ENCODE data around the gene WASHC4. TPM values are rescaled to one million over a fixed set of nuclear protein-coding genes. Genes with fewer than 3 reads are reported as not detected.

The WASHC4 gene
- total and polyA plus RNA-seq, 4 experiments from 2014 or later: 36.7 to 75.4 (median 54.7) TPM

DNA sequence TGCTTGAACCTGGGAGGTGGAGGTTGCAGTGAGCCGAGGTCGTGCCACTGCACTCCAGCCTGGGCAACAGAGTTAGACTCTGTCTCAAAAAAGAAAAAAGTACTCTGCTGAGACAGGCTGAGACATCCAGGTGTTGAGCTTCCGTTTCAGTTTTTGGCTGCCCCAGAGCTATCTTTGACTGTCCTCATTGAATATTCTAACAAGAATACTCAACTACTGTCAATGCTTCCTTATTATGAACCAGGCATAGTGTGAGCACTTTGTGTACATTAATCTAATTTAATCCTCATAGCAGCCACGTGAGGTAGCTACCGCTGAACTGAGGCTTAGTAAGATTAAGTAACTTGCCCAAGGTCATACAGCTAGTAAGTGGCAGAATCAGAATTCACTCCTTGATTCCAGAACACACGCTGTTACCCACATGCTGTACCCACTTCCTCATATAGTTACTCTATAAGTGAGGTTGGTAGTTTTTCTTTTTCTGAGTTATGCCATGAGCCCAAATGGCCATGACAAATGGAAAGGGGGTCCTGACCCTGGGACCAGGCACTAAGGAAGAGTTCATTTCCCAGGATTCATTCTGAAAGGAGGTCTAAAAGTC is 34.5 kb upstream of the WASHC4 start:
- H3K4me3 ChIP-seq (ENCODE audit: low read length in 2 of 2): no peak overlapping the region

GRCh38 chr12:105076098-105076497 is 31.4 kb upstream of the WASHC4 start:
- Histone ChIP-seq H3K27me3 (ENCODE audit: insufficient read depth, low read length) (no peaks in the 10 kb centered on the region), H3K9me3 (ENCODE audit: control insufficient read depth in 1 of 2, low read length in 2 of 2) (no peaks in the 10 kb centered on the region), H3K36me3 (ENCODE audit: insufficient read depth, low read length) (no peaks in the 10 kb centered on the region), H3K4me3 (ENCODE audit: low read length in 2 of 2) (no peak overlapping the region), H3K27ac (ENCODE audit: low read depth, low read length) (no peak overlapping the region), H3K4me1 (ENCODE audit: insufficient read depth, low read length) (no peaks in the 10 kb centered on the region)
- CTCF ChIA-PET (ENCODE audit: partially characterized antibody): no interaction called here
- Mint-ChIP-seq H3K27me3 (peaks cover 6 to 10% of the 10 kb centered on the region in 2 donors), H3K9me3 (no peaks in the 10 kb centered on the region), H3K27ac (no peak overlapping the region), H3K36me3 (no peaks in the 10 kb centered on the region), H3K4me1 (no peaks in the 10 kb centered on the region), H3K4me3 (no peak overlapping the region)
- POLR2A ChIA-PET (ENCODE audit: partially characterized antibody): no interaction called here
- intact Hi-C loops (cut with micrococcal nuclease): no loop called here
- DNase-seq: no peak

More for the DNA sequence above, 34.5 kb upstream of the WASHC4 start:
- Mint-ChIP-seq H3K36me3 (no peaks in the 10 kb centered on the region), H3K9me3 (no peaks in the 10 kb centered on the region), H3K27ac (no peak overlapping the region), H3K4me3 (no peak overlapping the region), H3K27me3 (peaks cover 0 to 2% of the 10 kb centered on the region in 2 donors), H3K4me1 (no peaks in the 10 kb centered on the region)
- Histone ChIP-seq H3K36me3 (ENCODE audit: insufficient read depth, low read length) (no peaks in the 10 kb centered on the region), H3K27me3 (ENCODE audit: insufficient read depth, low read length) (no peaks in the 10 kb centered on the region), H3K27ac (ENCODE audit: low read depth, low read length) (no peak overlapping the region), H3K9me3 (ENCODE audit: control insufficient read depth in 1 of 2, low read length in 2 of 2) (no peaks in the 10 kb centered on the region), H3K4me1 (ENCODE audit: insufficient read depth, low read length) (no peaks in the 10 kb centered on the region)
- no peak for DNase-seq
- ChIA-PET CTCF (ENCODE audit: partially characterized antibody) (interaction anchor here (1.2 kb wide), 1 partner anchor 691 kb away, joined by 3 read pairs; no protein-coding TSS in a partner anchor), POLR2A (ENCODE audit: partially characterized antibody) (no interaction called here)
- intact Hi-C loops (cut with micrococcal nuclease): no loop called here

DNA sequence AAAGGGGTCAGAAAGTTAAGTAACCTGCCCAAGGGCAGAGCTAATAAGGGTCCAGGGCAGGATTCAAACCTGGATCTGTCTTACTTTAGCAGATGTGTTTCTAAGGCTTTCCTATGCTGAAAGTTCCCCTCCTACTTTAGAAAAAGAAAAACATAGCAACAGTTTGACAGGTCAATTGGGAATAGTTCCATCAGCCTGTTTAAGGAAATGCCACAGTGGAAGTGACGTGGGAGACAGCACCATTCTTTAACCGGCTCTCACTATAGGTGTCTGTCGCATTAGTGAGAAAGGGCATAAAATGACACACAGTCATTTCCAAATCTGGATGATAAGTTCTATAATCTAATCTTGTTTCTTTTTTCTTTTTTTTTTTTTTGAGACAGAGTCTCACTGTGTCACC is 30.6 kb upstream of the WASHC4 start:
- POLR2A ChIA-PET (ENCODE audit: partially characterized antibody): no interaction called here
- H3K36me3 ChIP-seq (ENCODE audit: insufficient read depth, low read length): no peaks in the 10 kb centered on the region
- no peak for DNase-seq
- Mint-ChIP-seq H3K4me3 (no peak overlapping the region), H3K27me3 (peaks cover 8 to 12% of the 10 kb centered on the region in 2 donors), H3K36me3 (no peaks in the 10 kb centered on the region), H3K9me3 (no peaks in the 10 kb centered on the region), H3K4me1 (no peaks in the 10 kb centered on the region), H3K27ac (no peak overlapping the region)
- H3K27me3 ChIP-seq (ENCODE audit: insufficient read depth, low read length): no peaks in the 10 kb centered on the region
- no peak overlapping the region for H3K27ac ChIP-seq (ENCODE audit: low read depth, low read length)
- H3K9me3 ChIP-seq (ENCODE audit: control insufficient read depth in 1 of 2, low read length in 2 of 2): no peaks in the 10 kb centered on the region
- no peaks in the 10 kb centered on the region for H3K4me1 ChIP-seq (ENCODE audit: insufficient read depth, low read length)
- CTCF ChIA-PET (ENCODE audit: partially characterized antibody): no interaction called here
- intact Hi-C loops (cut with micrococcal nuclease): no loop called here
- no peak overlapping the region for H3K4me3 ChIP-seq (ENCODE audit: low read length in 2 of 2)

GRCh38 chr12:105077435-105077834 is 30.1 kb upstream of the WASHC4 start:
- ChIA-PET CTCF (ENCODE audit: partially characterized antibody) (no interaction called here), POLR2A (ENCODE audit: partially characterized antibody) (interaction anchor here (0.6 kb wide), 1 partner anchor 15 kb away, joined by 3 read pairs; no protein-coding TSS in a partner anchor)
- intact Hi-C loops (cut with micrococcal nuclease): no loop called here
- H3K36me3 ChIP-seq (ENCODE audit: insufficient read depth, low read length): no peaks in the 10 kb centered on the region
- H3K27ac ChIP-seq (ENCODE audit: low read depth, low read length): no peak overlapping the region
- H3K4me1 ChIP-seq (ENCODE audit: insufficient read depth, low read length): no peaks in the 10 kb centered on the region
- Mint-ChIP-seq H3K4me3 (no peak overlapping the region), H3K9me3 (no peaks in the 10 kb centered on the region), H3K27ac (no peak overlapping the region), H3K27me3 (peaks cover 12 to 15% of the 10 kb centered on the region in 2 donors), H3K4me1 (no peaks in the 10 kb centered on the region), H3K36me3 (no peaks in the 10 kb centered on the region)
- H3K27me3 ChIP-seq (ENCODE audit: insufficient read depth, low read length): no peaks in the 10 kb centered on the region
- DNase-seq: no peak
- H3K9me3 ChIP-seq (ENCODE audit: control insufficient read depth in 1 of 2, low read length in 2 of 2): no peaks in the 10 kb centered on the region
- no peak overlapping the region for H3K4me3 ChIP-seq (ENCODE audit: low read length in 2 of 2)

DNA sequence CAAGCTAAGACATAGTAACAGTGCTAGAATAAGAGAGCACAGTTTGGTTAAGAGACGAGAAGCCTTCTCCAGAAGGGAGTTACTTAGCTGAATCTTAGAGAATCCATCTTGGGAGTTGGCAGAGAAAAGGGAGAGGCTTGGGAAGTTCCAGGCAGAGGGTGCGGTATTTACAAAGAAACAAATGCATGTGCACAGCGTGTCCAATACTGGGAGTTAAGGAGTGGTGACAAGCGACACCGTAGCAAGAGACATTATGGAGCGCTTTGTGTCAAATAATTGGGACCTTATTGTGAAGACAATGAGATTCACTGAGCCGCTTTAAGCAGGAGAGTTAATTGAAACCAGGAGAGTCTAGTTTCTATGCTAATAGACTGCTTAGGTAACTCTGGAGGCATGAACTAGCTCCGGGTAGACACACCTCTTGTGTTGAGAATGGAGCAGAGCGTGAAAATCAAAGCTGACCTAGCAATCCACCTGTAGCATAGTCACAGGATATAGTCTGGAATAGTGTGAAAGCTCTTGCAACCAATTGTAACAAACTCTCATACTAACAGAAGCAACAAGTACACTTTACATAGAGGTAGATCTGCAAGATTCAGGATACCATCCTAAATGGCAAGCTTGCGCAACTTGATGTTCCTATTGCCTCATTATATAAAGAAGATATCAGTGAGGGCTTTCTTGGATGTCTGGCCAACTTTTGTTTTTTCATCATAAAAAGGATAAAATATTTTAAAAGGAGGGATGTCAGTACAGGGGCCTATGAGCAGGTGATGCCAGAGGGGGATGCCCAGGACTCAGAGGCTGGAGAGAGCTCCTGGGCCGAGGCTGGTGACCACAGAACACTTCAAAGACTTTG is 28.6 kb upstream of the WASHC4 start:
- POLR2A ChIA-PET (ENCODE audit: partially characterized antibody): interaction anchor here (0.7 kb wide), 1 partner anchor 139 kb away, joined by 3 read pairs; no protein-coding TSS in a partner anchor

DNA sequence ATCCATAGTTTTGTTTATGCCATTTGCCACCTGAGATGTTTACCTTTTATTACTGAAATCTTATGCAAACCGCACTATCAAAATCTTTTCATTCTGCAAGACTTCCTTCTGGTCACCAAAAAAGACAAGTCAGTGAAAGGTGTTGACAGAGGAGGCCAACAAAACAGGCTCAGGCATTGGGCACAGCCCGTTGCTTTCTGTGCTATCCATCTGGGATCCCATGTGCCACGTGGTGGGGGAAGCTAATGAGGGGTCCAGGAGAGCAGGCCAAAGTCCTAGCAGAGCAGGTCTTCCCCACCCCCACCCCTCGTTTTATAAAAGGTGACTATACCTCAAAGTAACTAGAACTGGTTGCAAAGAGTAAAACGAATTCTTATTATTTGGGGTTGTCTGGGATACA is 24.5 kb upstream of the WASHC4 start:
- Histone ChIP-seq H3K27ac (ENCODE audit: low read depth, low read length) (no peak overlapping the region), H3K27me3 (ENCODE audit: insufficient read depth, low read length) (peaks cover 7% of the 10 kb centered on the region), H3K9me3 (ENCODE audit: control insufficient read depth in 1 of 2, low read length in 2 of 2) (no peaks in the 10 kb centered on the region), H3K4me3 (ENCODE audit: low read length in 2 of 2) (no peak overlapping the region), H3K4me1 (ENCODE audit: insufficient read depth, low read length) (peaks cover 7% of the 10 kb centered on the region), H3K36me3 (ENCODE audit: insufficient read depth, low read length) (no peaks in the 10 kb centered on the region)
- ChIA-PET POLR2A (ENCODE audit: partially characterized antibody) (interaction anchor here (0.6 to 1.3 kb wide), 2 partner anchors 18 to 25 kb away, joined by 3 read pairs; no protein-coding TSS in a partner anchor), CTCF (ENCODE audit: partially characterized antibody) (no interaction called here)
- peak overlapping the region in 1 of 8 donors; percentile 35 for H3K4me3 Mint-ChIP-seq
- intact Hi-C loops (cut with micrococcal nuclease): no loop called here
- H3K27ac Mint-ChIP-seq: no peak overlapping the region
- H3K4me1 Mint-ChIP-seq: peaks cover 6 to 9% (median 7%) of the 10 kb centered on the region in 4 donors
- peaks cover 28 to 33% of the 10 kb centered on the region in 2 donors for H3K27me3 Mint-ChIP-seq
- H3K36me3 Mint-ChIP-seq: no peaks in the 10 kb centered on the region
- DNase-seq: no peak
- H3K9me3 Mint-ChIP-seq: peaks cover 0 to 7% (median 3%) of the 10 kb centered on the region in 8 donors

More for the DNA sequence above, 28.6 kb upstream of the WASHC4 start:
- H3K27ac Mint-ChIP-seq: no peak overlapping the region
- no peak for DNase-seq
- H3K4me1 ChIP-seq (ENCODE audit: insufficient read depth, low read length): peaks cover 6% of the 10 kb centered on the region
- CTCF ChIA-PET (ENCODE audit: partially characterized antibody): no interaction called here
- intact Hi-C loops (cut with micrococcal nuclease): no loop called here
- H3K4me1 Mint-ChIP-seq: peaks cover 3 to 5% (median 4%) of the 10 kb centered on the region in 4 donors
- no peaks in the 10 kb centered on the region for H3K9me3 ChIP-seq (ENCODE audit: control insufficient read depth in 1 of 2, low read length in 2 of 2)
- no peak overlapping the region for H3K27ac ChIP-seq (ENCODE audit: low read depth, low read length)
- H3K9me3 Mint-ChIP-seq: no peaks in the 10 kb centered on the region
- peaks cover 23 to 27% of the 10 kb centered on the region in 2 donors for H3K27me3 Mint-ChIP-seq
- peaks cover 6% of the 10 kb centered on the region for H3K27me3 ChIP-seq (ENCODE audit: insufficient read depth, low read length)
- H3K36me3 Mint-ChIP-seq: no peaks in the 10 kb centered on the region
- no peak overlapping the region for H3K4me3 Mint-ChIP-seq
- H3K36me3 ChIP-seq (ENCODE audit: insufficient read depth, low read length): no peaks in the 10 kb centered on the region
- H3K4me3 ChIP-seq (ENCODE audit: low read length in 2 of 2): no peak overlapping the region

DNA sequence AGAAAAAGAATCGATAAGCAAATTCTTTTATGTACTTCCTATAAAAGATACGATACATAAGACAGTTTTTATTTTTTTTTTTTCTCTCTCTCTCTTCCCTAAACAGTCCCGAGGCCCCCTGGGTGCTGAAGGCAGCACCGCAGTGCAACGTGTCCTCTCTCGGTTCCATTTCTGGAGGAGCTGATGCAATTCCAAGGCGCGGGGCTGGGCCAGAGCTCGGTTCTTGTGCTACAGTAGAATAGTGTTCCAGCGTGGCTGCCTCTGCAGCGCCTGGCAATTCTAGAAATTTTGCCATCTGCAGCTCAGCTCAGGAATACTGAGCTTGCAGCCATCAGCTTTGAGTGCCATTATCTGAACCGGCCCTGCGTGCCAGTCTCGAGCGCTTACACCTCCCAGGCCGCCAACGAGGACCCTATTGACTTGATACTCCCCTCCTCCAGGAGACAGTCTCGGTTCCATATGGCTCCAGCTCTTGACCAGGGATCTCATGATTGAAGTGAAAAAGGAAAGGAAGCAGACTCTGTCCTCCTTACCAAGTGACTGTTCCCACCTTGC is 23.9 kb upstream of the WASHC4 start:
- Histone ChIP-seq H3K4me1 (ENCODE audit: insufficient read depth, low read length) (peaks cover 7% of the 10 kb centered on the region), H3K4me3 (ENCODE audit: low read length in 2 of 2) (no peak overlapping the region), H3K27ac (ENCODE audit: low read depth, low read length) (no peak overlapping the region), H3K27me3 (ENCODE audit: insufficient read depth, low read length) (peaks cover 7% of the 10 kb centered on the region), H3K9me3 (ENCODE audit: control insufficient read depth in 1 of 2, low read length in 2 of 2) (no peaks in the 10 kb centered on the region), H3K36me3 (ENCODE audit: insufficient read depth, low read length) (no peaks in the 10 kb centered on the region)
- Mint-ChIP-seq H3K27ac (peak overlapping the region in 3 of 7 donors; percentile 8 to 57 (median 43)), H3K4me3 (peak overlapping the region; percentile 30 to 87 (median 82)), H3K36me3 (no peaks in the 10 kb centered on the region), H3K27me3 (peaks cover 26 to 32% of the 10 kb centered on the region in 2 donors), H3K9me3 (peaks cover 0 to 7% (median 3%) of the 10 kb centered on the region in 8 donors), H3K4me1 (peaks cover 6 to 9% (median 7%) of the 10 kb centered on the region in 4 donors)
- ChIA-PET POLR2A (ENCODE audit: partially characterized antibody) (interaction anchor here (0.6 to 1.3 kb wide), 2 partner anchors 18 to 24 kb away, joined by 3 read pairs; no protein-coding TSS in a partner anchor), CTCF (ENCODE audit: partially characterized antibody) (no interaction called here)
- no peak for DNase-seq
- intact Hi-C loops (cut with micrococcal nuclease): no loop called here

Data from CD4-positive, alpha-beta memory T cell (primary cell).